GM12878 (cell line): ENCODE measurements around the gene FKBP14. TPM values are rescaled to one million over a fixed set of nuclear protein-coding genes. Genes with fewer than 3 reads are reported as not detected.
A peak's percentile ranks its signal among the peaks of the same experiment; 100 is the strongest.

Experiments
- CEBPB ChIP-seq, 2 experiments: fragments of 150-350 bp in 1 of 2; IDR thresholded peaks; 2 replicates each; pipeline ENCODE4 v1.6.1; 2012 to 2014; ENCODE audit warnings: low read depth in 2 of 2, low read length in 2 of 2, borderline replicate concordance in 1 of 2, inconsistent platforms in 1 of 2
- CUX1 ChIP-seq: IDR thresholded peaks from 2 replicates; pipeline ENCODE4 v1.6.1; 2012; ENCODE audit warnings: improper control_type of control experiment, low read depth, low read length; ENCODE audit not compliant: insufficient replicate concordance
- JUND ChIP-seq: IDR thresholded peaks from 2 replicates; pipeline ENCODE4 v1.6.1; 2012; ENCODE audit warnings: low read depth, mild to moderate bottlenecking, low read length, improper control_type of control experiment, moderate library complexity
- KLF5 ChIP-seq: fragments of 450-650 bp; IDR thresholded peaks from 2 replicates; pipeline ENCODE4 v1.6.1; 2014; ENCODE audit warnings: mild to moderate bottlenecking; ENCODE audit not compliant: partially characterized antibody
- MTA3 ChIP-seq: IDR thresholded peaks from 2 replicates; pipeline ENCODE4 v1.6.1; 2012; ENCODE audit warnings: low read length, inconsistent platforms, borderline replicate concordance
- POU2F2 ChIP-seq: IDR thresholded peaks from 3 replicates; pipeline ENCODE4 v1.6.1; 2011; ENCODE audit warnings: low read depth, mild to moderate bottlenecking, low read length, borderline replicate concordance
- RB1 ChIP-seq: fragments of 450-650 bp; formaldehyde crosslinking; IDR thresholded peaks from 2 replicates; pipeline ENCODE4 v1.6.1; 2017; ENCODE audit warnings: mild to moderate bottlenecking, borderline replicate concordance
- RELA ChIP-seq: fragments of 450-650 bp; IDR thresholded peaks from 2 replicates; pipeline ENCODE4 v1.8.0; 2014; ENCODE audit warnings: borderline replicate concordance; ENCODE audit not compliant: partially characterized antibody
- SMARCA5 ChIP-seq: fragments of 450-650 bp; IDR thresholded peaks from 2 replicates; pipeline ENCODE4 v1.6.1; 2017; ENCODE audit warnings: mild to moderate bottlenecking
- polyA plus RNA-seq, 11 experiments: library from polyadenylated mRNA; depleted of rRNA in 4 of 11; unstranded in 6 of 11; stranded (reverse) in 5 of 11; fragments of >200 nt; fragmentation: Nextera tagmentation in 4 of 11; fragmentation: Illumina TruSeq in 1 of 11; extraction: Ambion mirVana in 4 of 11; extraction: Trizol in 1 of 11; gene quantifications; 1 replicate in 1 of 11; 2 replicates in 10 of 11; pipeline versions ENCODE4 v1.2.1 to v1.2.3, GENCODE V29; 2011 to 2016; ENCODE audit warnings: inconsistent platforms in 2 of 11, missing spikeins in 2 of 11, low read depth in 1 of 11
- total RNA-seq, 4 experiments: library from RNA; depleted of rRNA in 3 of 4; stranded (reverse); fragments of >200 nt in 3 of 4; fragmentation: Illumina TruSeq in 1 of 4; extraction: Trizol in 1 of 4; gene quantifications; 2 replicates each; pipeline versions ENCODE4 v1.2.1 to v1.2.3, GENCODE V29; 2013 to 2021
- TF ChIP-seq, protein P1 (sequence below): fragments of 450-650 bp; IDR thresholded peaks from 2 replicates; pipeline ENCODE4 v1.6.1; 2017; ENCODE audit warnings: mild to moderate bottlenecking, moderate library complexity
- TF ChIP-seq, protein P2 (sequence below): IDR thresholded peaks from 2 replicates; pipeline ENCODE4 v1.6.1; 2011; ENCODE audit warnings: mild to moderate bottlenecking, low read depth, low read length, moderate library complexity; ENCODE audit not compliant: insufficient replicate concordance
- TF ChIP-seq, protein P3 (sequence below): fragments of 450-650 bp; formaldehyde crosslinking; IDR thresholded peaks from 2 replicates; pipeline ENCODE4 v1.4.0; 2022; ENCODE audit warnings: mild to moderate bottlenecking, moderate library complexity

FKBP14 gene
- total and polyA plus RNA-seq, 10 of the 15 experiments (the other 5 are each of a cell fraction or from before 2014, with no cell fraction given), result 2.7 to 8.9 (median 5.6) TPM

DNA sequence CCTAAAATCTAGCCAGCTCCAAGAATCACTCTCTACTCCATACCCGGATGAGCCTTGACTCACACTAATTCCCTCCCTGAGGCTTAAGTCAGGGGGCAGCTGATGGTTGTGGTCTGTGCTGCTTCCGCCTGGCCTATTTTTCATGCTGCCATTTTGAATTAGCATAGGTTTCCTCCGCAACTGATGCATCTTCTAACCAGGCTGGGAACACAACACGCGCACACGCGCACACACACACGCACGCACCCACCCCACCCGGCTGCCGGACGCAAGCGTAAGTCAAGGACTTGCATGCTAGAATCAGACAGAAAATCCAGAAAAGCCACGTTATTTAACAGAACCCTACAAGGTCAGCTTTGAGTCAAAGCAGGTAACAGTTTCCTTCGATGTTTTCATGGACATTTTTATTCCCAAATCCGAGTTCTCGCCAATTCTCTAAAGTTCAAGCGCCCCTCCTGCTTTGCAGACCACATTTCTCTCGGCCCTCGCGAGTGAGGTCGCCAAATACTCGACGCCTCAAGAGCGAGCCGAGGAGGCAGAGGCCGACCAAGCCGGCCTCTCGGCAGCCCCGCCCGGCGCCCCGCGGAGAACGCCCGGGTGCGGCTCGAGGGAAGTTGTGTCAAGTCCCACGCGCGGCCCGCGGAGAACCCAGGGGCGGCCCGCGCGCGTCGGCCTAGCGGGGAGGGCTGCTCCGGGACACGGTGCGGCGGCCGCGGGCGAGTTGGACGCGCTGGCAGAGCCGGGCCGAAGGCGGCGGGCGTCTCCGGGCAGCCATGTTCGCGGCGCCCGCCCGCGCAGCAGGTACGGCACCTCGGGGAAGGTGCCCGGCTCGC lies 37.9 kb downstream of the FKBP14 start (continued):
- TF ChIP-seq, protein P1, sequence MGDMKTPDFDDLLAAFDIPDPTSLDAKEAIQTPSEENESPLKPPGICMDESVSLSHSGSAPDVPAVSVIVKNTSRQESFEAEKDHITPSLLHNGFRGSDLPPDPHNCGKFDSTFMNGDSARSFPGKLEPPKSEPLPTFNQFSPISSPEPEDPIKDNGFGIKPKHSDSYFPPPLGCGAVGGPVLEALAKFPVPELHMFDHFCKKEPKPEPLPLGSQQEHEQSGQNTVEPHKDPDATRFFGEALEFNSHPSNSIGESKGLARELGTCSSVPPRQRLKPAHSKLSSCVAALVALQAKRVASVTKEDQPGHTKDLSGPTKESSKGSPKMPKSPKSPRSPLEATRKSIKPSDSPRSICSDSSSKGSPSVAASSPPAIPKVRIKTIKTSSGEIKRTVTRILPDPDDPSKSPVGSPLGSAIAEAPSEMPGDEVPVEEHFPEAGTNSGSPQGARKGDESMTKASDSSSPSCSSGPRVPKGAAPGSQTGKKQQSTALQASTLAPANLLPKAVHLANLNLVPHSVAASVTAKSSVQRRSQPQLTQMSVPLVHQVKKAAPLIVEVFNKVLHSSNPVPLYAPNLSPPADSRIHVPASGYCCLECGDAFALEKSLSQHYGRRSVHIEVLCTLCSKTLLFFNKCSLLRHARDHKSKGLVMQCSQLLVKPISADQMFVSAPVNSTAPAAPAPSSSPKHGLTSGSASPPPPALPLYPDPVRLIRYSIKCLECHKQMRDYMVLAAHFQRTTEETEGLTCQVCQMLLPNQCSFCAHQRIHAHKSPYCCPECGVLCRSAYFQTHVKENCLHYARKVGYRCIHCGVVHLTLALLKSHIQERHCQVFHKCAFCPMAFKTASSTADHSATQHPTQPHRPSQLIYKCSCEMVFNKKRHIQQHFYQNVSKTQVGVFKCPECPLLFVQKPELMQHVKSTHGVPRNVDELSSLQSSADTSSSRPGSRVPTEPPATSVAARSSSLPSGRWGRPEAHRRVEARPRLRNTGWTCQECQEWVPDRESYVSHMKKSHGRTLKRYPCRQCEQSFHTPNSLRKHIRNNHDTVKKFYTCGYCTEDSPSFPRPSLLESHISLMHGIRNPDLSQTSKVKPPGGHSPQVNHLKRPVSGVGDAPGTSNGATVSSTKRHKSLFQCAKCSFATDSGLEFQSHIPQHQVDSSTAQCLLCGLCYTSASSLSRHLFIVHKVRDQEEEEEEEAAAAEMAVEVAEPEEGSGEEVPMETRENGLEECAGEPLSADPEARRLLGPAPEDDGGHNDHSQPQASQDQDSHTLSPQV, result 0 out of 2 replicates have a peak, but pooled peaks have one; percentile 10
- TF ChIP-seq CUX1, result no peak
- TF ChIP-seq RELA, result no peak
- TF ChIP-seq JUND, result no peak
- no peak for TF ChIP-seq MTA3
- TF ChIP-seq KLF5, result no peak
- TF ChIP-seq SMARCA5, result peak; percentile 52; the same call in 1 of the 2 replicates
- TF ChIP-seq, protein P2, sequence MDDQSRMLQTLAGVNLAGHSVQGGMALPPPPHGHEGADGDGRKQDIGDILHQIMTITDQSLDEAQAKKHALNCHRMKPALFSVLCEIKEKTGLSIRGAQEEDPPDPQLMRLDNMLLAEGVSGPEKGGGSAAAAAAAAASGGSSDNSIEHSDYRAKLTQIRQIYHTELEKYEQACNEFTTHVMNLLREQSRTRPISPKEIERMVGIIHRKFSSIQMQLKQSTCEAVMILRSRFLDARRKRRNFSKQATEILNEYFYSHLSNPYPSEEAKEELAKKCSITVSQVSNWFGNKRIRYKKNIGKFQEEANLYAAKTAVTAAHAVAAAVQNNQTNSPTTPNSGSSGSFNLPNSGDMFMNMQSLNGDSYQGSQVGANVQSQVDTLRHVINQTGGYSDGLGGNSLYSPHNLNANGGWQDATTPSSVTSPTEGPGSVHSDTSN, result peak; percentile 64
- TF ChIP-seq, protein P3, sequence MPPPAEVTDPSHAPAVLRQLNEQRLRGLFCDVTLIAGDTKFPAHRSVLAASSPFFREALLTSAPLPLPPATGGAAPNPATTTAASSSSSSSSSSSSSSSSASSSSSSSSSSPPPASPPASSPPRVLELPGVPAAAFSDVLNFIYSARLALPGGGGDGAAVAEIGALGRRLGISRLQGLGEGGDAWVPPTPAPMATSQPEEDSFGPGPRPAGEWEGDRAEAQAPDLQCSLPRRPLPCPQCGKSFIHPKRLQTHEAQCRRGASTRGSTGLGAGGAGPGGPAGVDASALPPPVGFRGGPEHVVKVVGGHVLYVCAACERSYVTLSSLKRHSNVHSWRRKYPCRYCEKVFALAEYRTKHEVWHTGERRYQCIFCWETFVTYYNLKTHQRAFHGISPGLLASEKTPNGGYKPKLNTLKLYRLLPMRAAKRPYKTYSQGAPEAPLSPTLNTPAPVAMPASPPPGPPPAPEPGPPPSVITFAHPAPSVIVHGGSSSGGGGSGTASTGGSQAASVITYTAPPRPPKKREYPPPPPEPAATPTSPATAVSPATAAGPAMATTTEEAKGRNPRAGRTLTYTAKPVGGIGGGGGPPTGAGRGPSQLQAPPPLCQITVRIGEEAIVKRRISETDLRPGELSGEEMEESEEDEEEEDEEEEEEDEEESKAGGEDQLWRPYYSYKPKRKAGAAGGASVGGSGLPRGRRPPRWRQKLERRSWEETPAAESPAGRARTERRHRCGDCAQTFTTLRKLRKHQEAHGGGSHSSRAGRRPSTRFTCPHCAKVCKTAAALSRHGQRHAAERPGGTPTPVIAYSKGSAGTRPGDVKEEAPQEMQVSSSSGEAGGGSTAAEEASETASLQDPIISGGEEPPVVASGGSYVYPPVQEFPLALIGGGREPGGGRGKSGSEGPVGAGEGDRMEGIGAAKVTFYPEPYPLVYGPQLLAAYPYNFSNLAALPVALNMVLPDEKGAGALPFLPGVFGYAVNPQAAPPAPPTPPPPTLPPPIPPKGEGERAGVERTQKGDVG, result no peak
- TF ChIP-seq CEBPB (IDR thresholded peaks at IDR 0.05; ENCODE audit: borderline replicate concordance in 1 of 2, low read depth in 2 of 2, low read length in 2 of 2), result no peak
- no peak; the same call in 1 of the 2 replicates for TF ChIP-seq RB1
- peak; percentile 92 for TF ChIP-seq POU2F2
